Keratinocyte (primary cell): ENCODE data around the gene XIAP. TPM values are rescaled to one million over a fixed set of nuclear protein-coding genes. Genes with fewer than 3 reads are reported as not detected.
"Not testable (repeated sequence)": the region's sequence is repeated elsewhere in the genome, so short reads cannot be mapped to it uniquely, and the experiment has no call there.

ENCODE experiments used
- DNase-seq: peaks from one replicate; pipeline ENCODE4 v3.0.0-alpha.2; 2011; ENCODE audit warnings: low read depth, missing footprints, low spot score
- FAIRE-seq: peaks from 2 replicates; lab custom pipeline; 2011; peaks lifted over from hg19 to GRCh38; lab: Jason Lieb, UNC
- H2AFZ ChIP-seq: 2 replicates; pipeline ENCODE4 v1.6.0; 2012; ENCODE audit warnings: low read length, control low read depth, inconsistent platforms; ENCODE audit not compliant: control insufficient read depth
- H3K27ac ChIP-seq: 2 replicates; pipeline ENCODE4 v1.5.1; 2011; ENCODE audit warnings: low read length; ENCODE audit not compliant: control insufficient read depth, insufficient read depth
- H3K27me3 ChIP-seq: 3 replicates; pipeline ENCODE4 v1.6.0; 2011; ENCODE audit warnings: low read length; ENCODE audit not compliant: control insufficient read depth, insufficient read depth; ENCODE audit errors: extremely low read depth
- H3K36me3 ChIP-seq, 2 experiments: 2 replicates in 1 of 2; 3 replicates in 1 of 2; pipeline ENCODE4 v1.5.1; 2011; ENCODE audit warnings: low read length in 2 of 2, mild to moderate bottlenecking in 1 of 2; ENCODE audit not compliant: control insufficient read depth in 2 of 2, insufficient read depth in 2 of 2; ENCODE audit errors: extremely low read depth in 1 of 2
- H3K4me1 ChIP-seq: 3 replicates; pipeline ENCODE4 v1.5.1; 2011; ENCODE audit warnings: low read length; ENCODE audit not compliant: control insufficient read depth, insufficient read depth; ENCODE audit errors: extremely low read depth
- H3K4me2 ChIP-seq: 3 replicates; pipeline ENCODE4 v1.6.0; 2011; ENCODE audit warnings: low read depth, low read length; ENCODE audit not compliant: control insufficient read depth, insufficient read depth; ENCODE audit errors: extremely low read depth
- H3K4me3 ChIP-seq, 3 experiments: fragments of 200-600 bp in 1 of 3; sonication (generic) in 1 of 3; 2 replicates in 2 of 3; 3 replicates in 1 of 3; pipeline ENCODE4 v1.5.1; 2011 to 2016; ENCODE audit warnings: low read length in 3 of 3, mild to moderate bottlenecking in 3 of 3, control low read depth in 2 of 3, inconsistent platforms in 1 of 3, low read depth in 1 of 3, mixed read lengths in 1 of 3, mixed run types in 1 of 3, moderate library complexity in 1 of 3; ENCODE audit not compliant: control insufficient read depth in 2 of 3, insufficient read depth in 2 of 3; ENCODE audit errors: extremely low read depth in 1 of 3
- H3K79me2 ChIP-seq: 2 replicates; pipeline ENCODE4 v1.6.0; 2012; ENCODE audit warnings: low read length; ENCODE audit not compliant: control insufficient read depth, insufficient read depth
- H3K9ac ChIP-seq: 3 replicates; pipeline ENCODE4 v1.6.0; 2011; ENCODE audit warnings: low read length; ENCODE audit not compliant: control insufficient read depth, insufficient read depth; ENCODE audit errors: extremely low read depth
- H3K9me1 ChIP-seq: 3 replicates; pipeline ENCODE4 v1.6.0; 2011; ENCODE audit warnings: low read length; ENCODE audit not compliant: control insufficient read depth, insufficient read depth; ENCODE audit errors: extremely low read depth
- H3K9me3 ChIP-seq: 2 replicates; pipeline ENCODE4 v1.5.1; 2012; ENCODE audit warnings: low read depth, low read length; ENCODE audit not compliant: control insufficient read depth
- H4K20me1 ChIP-seq: 3 replicates; pipeline ENCODE4 v1.6.0; 2011; ENCODE audit warnings: low read length; ENCODE audit not compliant: control insufficient read depth, insufficient read depth; ENCODE audit errors: extremely low read depth
- EZH2 ChIP-seq: IDR thresholded peaks from one replicate; pipeline ENCODE4 v1.6.1; 2012; ENCODE audit warnings: inconsistent platforms, mild to moderate bottlenecking, low read length, moderate library complexity
- dilution Hi-C: fragments of 300-500 bp; cut with MboI; formaldehyde crosslinking; loops from one replicate; pipeline ENCODE4 v1.7.0; 2020; ENCODE audit warnings: low sequenced_read_pairs; ENCODE audit not compliant: extremely low pct_ligation_motif_present
- polyA plus RNA-seq, 5 experiments: library from polyadenylated mRNA; depleted of rRNA in 3 of 5; stranded (reverse) in 3 of 5; stranded (forward) in 1 of 5; unstranded in 1 of 5; fragments of >200 nt; gene quantifications; 1 replicate in 1 of 5; 2 replicates in 3 of 5; 3 replicates in 1 of 5; pipeline versions ENCODE4 v1.2.1 to v1.2.3, GENCODE V29; 2011 to 2012; ENCODE audit warnings: missing spikeins in 2 of 5, low read depth in 1 of 5, low replicate concordance in 1 of 5
- TF ChIP-seq, protein P1 (sequence below), 3 experiments: IDR thresholded peaks in 1 of 3; conservative IDR thresholded peaks in 1 of 3; optimal IDR thresholded peaks in 1 of 3; 2 replicates in 2 of 3; 3 replicates in 1 of 3; pipeline versions ENCODE3 to v1.5.1; 2011; ENCODE audit warnings: low read length in 3 of 3, mild to moderate bottlenecking in 3 of 3, moderate library complexity in 2 of 3, control low read depth in 1 of 3, inconsistent platforms in 1 of 3; ENCODE audit not compliant: insufficient read depth in 2 of 3; ENCODE audit errors: extremely low read depth in 1 of 3

The XIAP gene
- polyA plus RNA-seq, 1 donor (not counting 4 experiments of a cell fraction or from before 2014, with no cell fraction given), result 18.3 TPM

DNA sequence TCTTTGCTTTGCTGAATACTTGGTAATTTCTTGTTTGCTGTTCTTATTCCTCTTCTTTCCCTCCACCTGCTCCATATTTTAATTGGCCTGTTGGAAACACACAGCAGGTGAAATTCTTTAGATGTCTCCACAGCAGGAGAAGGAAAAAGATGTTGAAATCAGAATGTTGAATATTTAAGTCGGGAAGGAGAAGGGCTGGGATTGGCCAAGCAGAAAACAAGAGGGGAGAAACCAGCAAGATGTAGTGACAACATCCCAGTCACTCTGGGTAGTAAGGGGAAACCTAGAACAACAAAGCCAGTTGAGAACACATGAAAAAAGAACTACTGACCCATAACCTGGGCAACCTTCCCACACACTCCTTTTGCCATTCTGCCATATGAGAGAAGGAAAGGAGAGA lies 64.3 kb downstream of the XIAP start:
- Histone ChIP-seq H3K4me1 (no peaks in the 10 kb centered on the region), H3K36me3 (no peaks in the 10 kb centered on the region), H2AFZ (no peak overlapping the region), H3K27me3 (no peaks in the 10 kb centered on the region), H3K9ac (no peak overlapping the region), H3K79me2 (no peaks in the 10 kb centered on the region), H3K27ac (no peak overlapping the region), H3K4me2 (no peak overlapping the region), H3K9me3 (no peaks in the 10 kb centered on the region), H4K20me1 (no peaks in the 10 kb centered on the region), H3K4me3 (no peak overlapping the region), H3K9me1 (no peaks in the 10 kb centered on the region)
- DNase-seq (no peak), FAIRE-seq (no peak)
- no peak for TF ChIP-seq EZH2
- TF ChIP-seq, protein P1, sequence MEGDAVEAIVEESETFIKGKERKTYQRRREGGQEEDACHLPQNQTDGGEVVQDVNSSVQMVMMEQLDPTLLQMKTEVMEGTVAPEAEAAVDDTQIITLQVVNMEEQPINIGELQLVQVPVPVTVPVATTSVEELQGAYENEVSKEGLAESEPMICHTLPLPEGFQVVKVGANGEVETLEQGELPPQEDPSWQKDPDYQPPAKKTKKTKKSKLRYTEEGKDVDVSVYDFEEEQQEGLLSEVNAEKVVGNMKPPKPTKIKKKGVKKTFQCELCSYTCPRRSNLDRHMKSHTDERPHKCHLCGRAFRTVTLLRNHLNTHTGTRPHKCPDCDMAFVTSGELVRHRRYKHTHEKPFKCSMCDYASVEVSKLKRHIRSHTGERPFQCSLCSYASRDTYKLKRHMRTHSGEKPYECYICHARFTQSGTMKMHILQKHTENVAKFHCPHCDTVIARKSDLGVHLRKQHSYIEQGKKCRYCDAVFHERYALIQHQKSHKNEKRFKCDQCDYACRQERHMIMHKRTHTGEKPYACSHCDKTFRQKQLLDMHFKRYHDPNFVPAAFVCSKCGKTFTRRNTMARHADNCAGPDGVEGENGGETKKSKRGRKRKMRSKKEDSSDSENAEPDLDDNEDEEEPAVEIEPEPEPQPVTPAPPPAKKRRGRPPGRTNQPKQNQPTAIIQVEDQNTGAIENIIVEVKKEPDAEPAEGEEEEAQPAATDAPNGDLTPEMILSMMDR (optimal IDR thresholded peaks at IDR 0.05 in 1 of 3, IDR thresholded peaks at IDR 0.05 in 1 of 3, conservative IDR thresholded peaks at IDR 0.05 in 1 of 3; ENCODE audit: extremely low read depth in 1 of 3, insufficient read depth in 2 of 3, low read length in 3 of 3), result no peak
- dilution Hi-C loops, result no loop called here

DNA sequence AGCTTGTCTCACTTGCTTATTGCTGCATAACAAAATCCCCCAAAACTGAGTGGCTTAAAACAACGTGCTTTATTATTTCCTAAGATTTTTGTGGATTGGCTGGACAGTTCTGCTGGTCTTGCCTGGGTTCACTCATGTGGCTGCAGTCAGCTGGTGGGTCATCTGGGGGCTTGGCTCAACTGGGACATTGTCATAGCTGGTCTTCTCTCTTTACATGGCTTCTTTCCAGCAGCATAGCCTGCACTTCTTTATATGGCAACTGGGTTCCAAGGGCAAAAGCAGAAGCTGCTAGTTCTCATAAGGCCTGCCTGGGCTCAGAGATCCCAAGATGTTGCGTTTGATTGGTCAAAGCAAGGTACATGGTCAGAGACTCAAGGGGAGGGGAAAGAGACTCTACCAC lies 68.0 kb downstream of the XIAP start:
- H3K9me1 ChIP-seq, result no peaks in the 10 kb centered on the region
- dilution Hi-C loops, result no loop called here
- H3K4me1 ChIP-seq, result no peaks in the 10 kb centered on the region
- no peak overlapping the region for H3K4me2 ChIP-seq
- DNase-seq, result no peak
- no peak overlapping the region for H3K9ac ChIP-seq
- no peak overlapping the region for H3K4me3 ChIP-seq
- no peak overlapping the region for H3K27ac ChIP-seq
- no peak for TF ChIP-seq EZH2
- TF ChIP-seq, protein P1 (optimal IDR thresholded peaks at IDR 0.05 in 1 of 3, IDR thresholded peaks at IDR 0.05 in 1 of 3, conservative IDR thresholded peaks at IDR 0.05 in 1 of 3; ENCODE audit: extremely low read depth in 1 of 3, insufficient read depth in 2 of 3, low read length in 3 of 3), result no peak
- no peaks in the 10 kb centered on the region for H3K79me2 ChIP-seq
- no peak overlapping the region for H2AFZ ChIP-seq
- no peaks in the 10 kb centered on the region for H4K20me1 ChIP-seq
- FAIRE-seq, result no peak
- H3K36me3 ChIP-seq, result no peaks in the 10 kb centered on the region
- H3K9me3 ChIP-seq, result peaks cover 2% of the 10 kb centered on the region
- no peaks in the 10 kb centered on the region for H3K27me3 ChIP-seq

DNA sequence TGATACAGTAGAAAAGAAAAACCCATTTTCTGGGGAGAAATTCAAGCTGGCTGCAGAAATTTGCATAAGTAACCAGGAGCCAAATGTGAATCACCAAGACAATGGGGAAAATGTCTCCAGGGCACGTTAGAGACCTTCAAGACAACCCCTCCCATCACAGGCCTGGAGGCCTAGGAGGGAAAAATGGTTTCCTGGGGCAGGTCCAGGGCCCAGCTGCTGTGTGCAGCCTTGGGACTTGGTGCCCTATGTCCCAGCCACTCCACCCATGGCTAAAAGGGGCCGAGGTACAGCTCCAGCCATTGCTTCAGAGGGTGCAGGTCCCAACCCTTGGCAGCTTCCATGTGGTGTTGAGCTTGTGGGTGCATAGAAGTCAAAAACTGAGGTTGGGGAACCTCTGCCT lies 72.2 kb downstream of the XIAP start:
- H3K9ac ChIP-seq, H3K27me3 ChIP-seq, FAIRE-seq, H4K20me1 ChIP-seq, H3K9me3 ChIP-seq, dilution Hi-C loops, H3K27ac ChIP-seq, H3K4me2 ChIP-seq, H3K4me3 ChIP-seq, H3K4me1 ChIP-seq, DNase-seq, H3K79me2 ChIP-seq, H3K36me3 ChIP-seq, H3K9me1 ChIP-seq, H2AFZ ChIP-seq: not testable (repeated sequence)
